Measurements from ENCODE around the gene CHRNB1.

Gene CHRNB1

DNA sequence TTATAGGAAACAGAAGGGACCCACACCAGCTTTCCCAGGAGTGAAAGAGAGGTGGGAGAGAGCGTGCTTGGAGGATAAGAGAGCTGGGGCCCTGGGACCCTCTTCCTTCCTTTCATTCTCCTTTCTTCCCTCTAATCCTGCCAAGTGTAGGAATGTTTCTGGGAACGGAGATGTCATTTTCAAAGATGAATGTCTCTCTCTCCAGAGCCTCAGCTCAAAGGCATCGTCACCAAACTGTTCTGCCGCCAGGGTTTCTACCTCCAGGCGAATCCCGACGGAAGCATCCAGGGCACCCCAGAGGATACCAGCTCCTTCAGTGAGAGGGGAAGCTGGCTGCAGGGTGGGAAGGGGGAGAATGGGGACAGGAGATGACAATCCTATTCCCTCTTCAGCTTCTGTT, 3.6 kb upstream of the CHRNB1 start:
- no peak overlapping the region for H3K4me3 ChIP-seq (ENCODE audit: control insufficient read depth, low read depth, low read length)
- no peak for DNase-seq (ENCODE audit: low read depth)
- TF ChIP-seq CTCF (conservative IDR thresholded peaks at IDR 0.05; ENCODE audit: control insufficient read depth, insufficient read depth, low read depth, low read length) = no peak

- DNase-seq (ENCODE audit: low read depth) = no peak
- H3K4me3 ChIP-seq (ENCODE audit: control insufficient read depth, low read depth, low read length) = no peak overlapping the region
- no peak for TF ChIP-seq CTCF (conservative IDR thresholded peaks at IDR 0.05; ENCODE audit: control insufficient read depth, insufficient read depth, low read depth, low read length)
Measured at GRCh38 chr17:7442142-7442541, 2.7 kb upstream of the CHRNB1 start.

DNA sequence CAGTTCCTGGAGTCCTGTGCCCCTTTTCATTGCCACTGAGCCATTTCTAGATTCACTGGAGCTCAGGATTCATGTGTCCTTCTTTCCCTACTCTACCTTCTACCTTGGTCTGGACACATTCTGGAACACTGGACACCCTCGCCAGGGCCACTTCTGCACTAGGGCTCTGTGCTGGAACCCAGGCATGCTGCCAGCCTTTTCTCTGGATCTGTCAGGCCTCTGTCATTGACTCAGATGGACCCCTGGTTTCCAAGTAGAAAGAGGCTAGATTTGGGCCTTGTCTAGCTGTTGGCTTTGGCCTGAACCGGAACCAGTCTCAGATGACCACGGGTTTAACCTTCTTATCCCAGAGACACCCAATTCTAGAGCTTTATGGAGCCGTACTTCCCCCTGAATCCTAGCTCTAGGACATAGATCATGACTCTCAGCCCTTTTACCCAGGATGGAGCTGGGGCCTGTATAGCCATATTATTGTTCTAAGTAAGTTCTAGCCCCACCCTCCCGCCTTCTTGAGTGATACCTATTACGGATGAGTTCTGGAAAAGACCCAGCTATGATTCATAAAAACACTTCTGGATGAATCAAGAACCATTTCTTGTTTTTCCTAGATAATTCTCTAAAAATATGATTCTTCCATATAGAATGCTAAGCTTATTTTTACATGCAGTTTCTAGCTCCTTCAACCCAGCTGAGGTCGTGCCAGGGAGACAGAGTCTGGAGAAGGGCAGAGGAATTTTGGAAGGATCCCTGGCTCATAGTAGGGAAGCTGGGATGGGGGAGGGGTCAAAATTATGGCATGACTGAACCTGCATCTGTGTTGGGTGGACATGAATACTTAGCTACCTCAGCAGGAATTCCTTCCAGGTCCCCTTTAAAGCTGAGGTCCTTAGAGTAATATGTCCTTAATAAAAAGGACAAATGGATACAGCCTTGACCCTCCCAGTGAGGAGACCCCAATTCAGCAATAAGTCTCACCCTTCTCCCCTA, 1.1 kb upstream of the CHRNB1 start:
- H3K4me3 ChIP-seq (ENCODE audit: control insufficient read depth, low read depth, low read length) = no peak overlapping the region
- peak; percentile 80 for DNase-seq (ENCODE audit: low read depth)
- no peak for TF ChIP-seq CTCF (conservative IDR thresholded peaks at IDR 0.05; ENCODE audit: control insufficient read depth, insufficient read depth, low read depth, low read length)

DNA sequence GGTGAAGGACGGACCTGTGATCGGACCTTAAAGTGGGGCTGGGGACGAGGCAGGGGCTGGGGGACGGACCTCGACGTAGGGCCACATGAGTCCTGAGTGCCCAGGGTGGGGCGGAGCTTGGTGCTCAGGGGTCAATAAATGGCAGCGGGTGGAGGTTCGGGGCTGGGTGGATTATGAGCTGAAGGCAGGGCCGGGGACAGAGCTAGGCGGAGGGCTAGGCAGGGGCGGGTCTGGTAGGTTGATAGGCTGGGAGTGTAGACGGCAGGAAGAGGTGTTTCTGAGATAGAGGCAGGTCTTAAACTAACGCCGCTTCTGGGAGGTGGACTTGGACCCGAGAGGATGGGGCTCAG, 733 bp downstream of the CHRNB1 start:
- no peak overlapping the region for H3K4me3 ChIP-seq (ENCODE audit: control insufficient read depth, low read depth, low read length)
- no peak for TF ChIP-seq CTCF (conservative IDR thresholded peaks at IDR 0.05; ENCODE audit: control insufficient read depth, insufficient read depth, low read depth, low read length)
- no peak for DNase-seq (ENCODE audit: low read depth)

DNA sequence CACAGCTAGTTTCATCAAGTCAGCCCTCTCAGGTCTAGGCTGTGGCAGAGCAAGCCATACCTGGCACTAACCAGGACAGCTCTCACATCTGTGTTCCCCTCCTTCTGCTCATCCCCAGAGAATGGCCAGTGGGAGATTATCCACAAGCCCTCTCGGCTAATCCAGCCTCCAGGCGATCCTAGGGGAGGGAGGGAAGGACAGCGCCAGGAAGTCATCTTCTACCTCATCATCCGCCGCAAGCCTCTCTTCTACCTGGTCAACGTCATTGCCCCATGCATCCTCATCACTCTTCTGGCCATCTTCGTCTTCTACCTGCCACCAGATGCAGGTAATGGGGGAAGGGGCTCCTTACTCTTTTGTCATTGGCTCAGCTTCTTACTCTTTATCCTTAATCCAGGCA, 3.6 kb downstream of the CHRNB1 start:
- no peak for DNase-seq (ENCODE audit: low read depth)
- no peak overlapping the region for H3K4me3 ChIP-seq (ENCODE audit: control insufficient read depth, low read depth, low read length)
- no peak for TF ChIP-seq CTCF (conservative IDR thresholded peaks at IDR 0.05; ENCODE audit: control insufficient read depth, insufficient read depth, low read depth, low read length)

DNA sequence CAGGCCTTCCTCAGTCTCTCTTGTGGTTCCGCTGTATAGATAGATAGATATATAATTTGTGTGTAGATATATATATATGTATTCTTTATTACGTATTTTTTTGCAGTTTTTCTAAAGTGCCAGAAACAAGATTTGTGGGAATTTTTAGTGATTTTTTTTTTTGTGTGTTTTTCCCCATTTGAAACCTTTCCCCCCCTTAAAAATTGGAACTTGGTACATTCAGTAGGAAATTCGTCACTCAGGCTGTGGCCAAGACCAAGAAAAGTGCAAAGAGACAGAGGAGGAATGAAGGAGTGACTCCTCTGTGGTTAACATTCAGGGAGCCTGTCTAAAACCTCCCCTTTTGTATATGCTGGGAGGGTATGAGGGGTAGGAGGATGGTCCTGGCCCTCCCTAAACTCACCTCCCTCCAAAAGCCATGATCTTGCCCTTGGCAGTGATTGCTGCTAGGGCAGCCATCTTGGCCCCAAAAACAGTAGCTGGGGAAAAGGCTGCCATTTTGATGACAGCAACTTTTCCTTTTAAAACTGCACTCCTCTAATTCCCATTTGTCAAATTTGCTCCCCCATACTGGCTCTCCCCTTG, 15.2 kb downstream of the CHRNB1 start:
- peak; percentile 39 for DNase-seq (ENCODE audit: low read depth)
- no peak overlapping the region for H3K4me3 ChIP-seq (ENCODE audit: control insufficient read depth, low read depth, low read length)
- TF ChIP-seq CTCF (conservative IDR thresholded peaks at IDR 0.05; ENCODE audit: control insufficient read depth, insufficient read depth, low read depth, low read length) = no peak
